ENCODE results near the gene SETDB2.
A peak's percentile ranks its signal among the peaks of the same experiment; 100 is the strongest.

SETDB2 gene

GRCh38 chr13:49503951-49504350, 59.9 kb downstream of the SETDB2 start:
- H3K4me1 Mint-ChIP-seq (ENCODE audit: low read depth): peaks cover 39% of the 10 kb centered on the region
- no peaks in the 10 kb centered on the region for H3K9me3 Mint-ChIP-seq
- intact Hi-C loops (cut with micrococcal nuclease): no loop called here
- no peak overlapping the region for H3K27ac Mint-ChIP-seq
- no peak overlapping the region for H3K4me3 Mint-ChIP-seq
- peaks cover 48% of the 10 kb centered on the region for H3K36me3 Mint-ChIP-seq (ENCODE audit: low read depth)
- H3K27me3 Mint-ChIP-seq: no peaks in the 10 kb centered on the region

- Mint-ChIP-seq H3K9me3 (no peaks in the 10 kb centered on the region), H3K27ac (no peak overlapping the region), H3K27me3 (no peaks in the 10 kb centered on the region), H3K36me3 (ENCODE audit: low read depth) (peaks cover 87% of the 10 kb centered on the region), H3K4me1 (ENCODE audit: low read depth) (no peaks in the 10 kb centered on the region), H3K4me3 (no peak overlapping the region)
- intact Hi-C loops (cut with micrococcal nuclease): no loop called here
Observed at GRCh38 chr13:49512578-49512977, 68.5 kb downstream of the SETDB2 start.

GRCh38 chr13:49516467-49516866, 72.4 kb downstream of the SETDB2 start:
- Mint-ChIP-seq H3K9me3 (no peaks in the 10 kb centered on the region), H3K4me3 (no peak overlapping the region), H3K36me3 (ENCODE audit: low read depth) (peaks cover 84% of the 10 kb centered on the region), H3K27ac (no peak overlapping the region), H3K4me1 (ENCODE audit: low read depth) (no peaks in the 10 kb centered on the region), H3K27me3 (no peaks in the 10 kb centered on the region)
- intact Hi-C loops (cut with micrococcal nuclease): no loop called here

- H3K27ac Mint-ChIP-seq: no peak overlapping the region
- H3K4me1 Mint-ChIP-seq (ENCODE audit: low read depth): no peaks in the 10 kb centered on the region
- intact Hi-C loops (cut with micrococcal nuclease): no loop called here
- H3K27me3 Mint-ChIP-seq: no peaks in the 10 kb centered on the region
- H3K4me3 Mint-ChIP-seq: no peak overlapping the region
- no peaks in the 10 kb centered on the region for H3K9me3 Mint-ChIP-seq
- peaks cover 83% of the 10 kb centered on the region for H3K36me3 Mint-ChIP-seq (ENCODE audit: low read depth)
Observed at GRCh38 chr13:49517461-49517860, 73.4 kb downstream of the SETDB2 start.

GRCh38 chr13:49521224-49521623, 77.2 kb downstream of the SETDB2 start:
- no peaks in the 10 kb centered on the region for H3K4me1 Mint-ChIP-seq (ENCODE audit: low read depth)
- H3K36me3 Mint-ChIP-seq (ENCODE audit: low read depth): peaks cover 62% of the 10 kb centered on the region
- intact Hi-C loops (cut with micrococcal nuclease): no loop called here
- H3K27me3 Mint-ChIP-seq: no peaks in the 10 kb centered on the region
- no peaks in the 10 kb centered on the region for H3K9me3 Mint-ChIP-seq
- H3K27ac Mint-ChIP-seq: no peak overlapping the region
- no peak overlapping the region for H3K4me3 Mint-ChIP-seq

GRCh38 chr13:49524740-49525501, 80.8 kb downstream of the SETDB2 start:
- H3K4me3 Mint-ChIP-seq: no peak overlapping the region
- H3K4me1 Mint-ChIP-seq (ENCODE audit: low read depth): peaks cover under 1% of the 10 kb centered on the region
- no peaks in the 10 kb centered on the region for H3K9me3 Mint-ChIP-seq
- H3K27ac Mint-ChIP-seq: peak overlapping the region; percentile 65
- H3K27me3 Mint-ChIP-seq: no peaks in the 10 kb centered on the region
- intact Hi-C loops (cut with micrococcal nuclease): no loop called here
- H3K36me3 Mint-ChIP-seq (ENCODE audit: low read depth): peaks cover 69% of the 10 kb centered on the region

GRCh38 chr13:49527123-49527522, 83.0 kb downstream of the SETDB2 start:
- H3K9me3 Mint-ChIP-seq: no peaks in the 10 kb centered on the region
- H3K36me3 Mint-ChIP-seq (ENCODE audit: low read depth): peaks cover 58% of the 10 kb centered on the region
- no peaks in the 10 kb centered on the region for H3K27me3 Mint-ChIP-seq
- no peak overlapping the region for H3K4me3 Mint-ChIP-seq
- no peak overlapping the region for H3K27ac Mint-ChIP-seq
- H3K4me1 Mint-ChIP-seq (ENCODE audit: low read depth): peaks cover 18% of the 10 kb centered on the region
- intact Hi-C loops (cut with micrococcal nuclease): no loop called here

GRCh38 chr13:49528161-49528560, 84.1 kb downstream of the SETDB2 start:
- intact Hi-C loops (cut with micrococcal nuclease): no loop called here
- peaks cover 64% of the 10 kb centered on the region for H3K36me3 Mint-ChIP-seq (ENCODE audit: low read depth)
- H3K27me3 Mint-ChIP-seq: no peaks in the 10 kb centered on the region
- H3K4me3 Mint-ChIP-seq: no peak overlapping the region
- no peaks in the 10 kb centered on the region for H3K9me3 Mint-ChIP-seq
- peaks cover 25% of the 10 kb centered on the region for H3K4me1 Mint-ChIP-seq (ENCODE audit: low read depth)
- H3K27ac Mint-ChIP-seq: no peak overlapping the region

GRCh38 chr13:49530457-49530856, 86.4 kb downstream of the SETDB2 start:
- H3K27me3 Mint-ChIP-seq: no peaks in the 10 kb centered on the region
- H3K9me3 Mint-ChIP-seq: no peaks in the 10 kb centered on the region
- peaks cover 44% of the 10 kb centered on the region for H3K4me1 Mint-ChIP-seq (ENCODE audit: low read depth)
- peaks cover 72% of the 10 kb centered on the region for H3K36me3 Mint-ChIP-seq (ENCODE audit: low read depth)
- no peak overlapping the region for H3K4me3 Mint-ChIP-seq
- intact Hi-C loops (cut with micrococcal nuclease): no loop called here
- peak overlapping the region; percentile 75 for H3K27ac Mint-ChIP-seq

- Mint-ChIP-seq H3K27ac (peak overlapping the region; percentile 11), H3K4me3 (no peak overlapping the region), H3K9me3 (no peaks in the 10 kb centered on the region), H3K4me1 (ENCODE audit: low read depth) (peaks cover 54% of the 10 kb centered on the region), H3K36me3 (ENCODE audit: low read depth) (peaks cover 63% of the 10 kb centered on the region), H3K27me3 (no peaks in the 10 kb centered on the region)
- intact Hi-C loops (cut with micrococcal nuclease): no loop called here
Observed at GRCh38 chr13:49532593-49532992, 88.5 kb downstream of the SETDB2 start.

GRCh38 chr13:49533011-49533410, 88.9 kb downstream of the SETDB2 start:
- peaks cover 67% of the 10 kb centered on the region for H3K36me3 Mint-ChIP-seq (ENCODE audit: low read depth)
- H3K27ac Mint-ChIP-seq: peak overlapping the region; percentile 11
- H3K27me3 Mint-ChIP-seq: no peaks in the 10 kb centered on the region
- intact Hi-C loops (cut with micrococcal nuclease): no loop called here
- H3K4me1 Mint-ChIP-seq (ENCODE audit: low read depth): peaks cover 57% of the 10 kb centered on the region
- no peaks in the 10 kb centered on the region for H3K9me3 Mint-ChIP-seq
- no peak overlapping the region for H3K4me3 Mint-ChIP-seq

- Mint-ChIP-seq H3K27me3 (no peaks in the 10 kb centered on the region), H3K4me1 (ENCODE audit: low read depth) (peaks cover 57% of the 10 kb centered on the region), H3K27ac (peak overlapping the region; percentile 77), H3K4me3 (peak overlapping the region; percentile 32), H3K36me3 (ENCODE audit: low read depth) (peaks cover 67% of the 10 kb centered on the region), H3K9me3 (no peaks in the 10 kb centered on the region)
- intact Hi-C loops (cut with micrococcal nuclease): no loop called here
Observed at GRCh38 chr13:49533591-49534269, 89.7 kb downstream of the SETDB2 start.

GRCh38 chr13:49536144-49536873, 92.2 kb downstream of the SETDB2 start:
- Mint-ChIP-seq H3K4me3 (no peak overlapping the region), H3K36me3 (ENCODE audit: low read depth) (peaks cover 73% of the 10 kb centered on the region), H3K4me1 (ENCODE audit: low read depth) (peaks cover 52% of the 10 kb centered on the region), H3K27ac (peak overlapping the region; percentile 82), H3K9me3 (no peaks in the 10 kb centered on the region), H3K27me3 (no peaks in the 10 kb centered on the region)
- intact Hi-C loops (cut with micrococcal nuclease): no loop called here

GRCh38 chr13:49538404-49538803, 94.3 kb downstream of the SETDB2 start:
- no peak overlapping the region for H3K4me3 Mint-ChIP-seq
- H3K4me1 Mint-ChIP-seq (ENCODE audit: low read depth): peaks cover 38% of the 10 kb centered on the region
- H3K36me3 Mint-ChIP-seq (ENCODE audit: low read depth): peaks cover 74% of the 10 kb centered on the region
- no peaks in the 10 kb centered on the region for H3K9me3 Mint-ChIP-seq
- no peaks in the 10 kb centered on the region for H3K27me3 Mint-ChIP-seq
- peak overlapping the region; percentile 82 for H3K27ac Mint-ChIP-seq
- intact Hi-C loops (cut with micrococcal nuclease): no loop called here
